NT2/D1 (cell line): Measurements from ENCODE around the gene F13B.

Experiments used
- SUZ12 ChIP-seq: IDR thresholded peaks from 2 replicates; pipeline ENCODE4 v1.6.1; 2011; ENCODE audit not compliant: insufficient read length, insufficient read depth; ENCODE audit errors: extremely low read depth
- YY1 ChIP-seq: IDR thresholded peaks from 2 replicates; pipeline ENCODE4 v1.6.1; 2011; ENCODE audit not compliant: insufficient read length, insufficient read depth
- ZNF274 ChIP-seq: IDR thresholded peaks from 2 replicates; pipeline ENCODE4 v1.6.1; 2011; ENCODE audit warnings: mild to moderate bottlenecking, low read depth, low read length

DNA sequence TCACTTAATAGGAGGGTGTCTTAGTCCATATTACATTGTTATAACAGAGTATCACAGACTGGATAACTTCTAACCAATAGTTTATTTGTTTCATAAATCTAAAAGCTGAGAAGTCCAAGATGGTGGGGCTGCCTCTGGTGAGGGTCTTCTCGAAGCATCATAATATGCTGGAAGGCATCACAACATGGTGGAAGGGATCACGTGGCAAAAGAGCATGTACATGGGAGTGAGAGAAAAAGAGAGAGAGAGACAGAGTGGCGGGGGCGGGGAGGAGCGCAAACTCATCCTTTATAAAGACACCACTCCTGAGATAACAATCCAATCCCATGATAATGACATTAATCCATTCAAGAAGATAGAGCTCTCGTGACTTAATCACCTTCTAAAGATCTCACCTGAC, 58.2 kb downstream of the F13B start:
- TF ChIP-seq YY1, result no peak
- no peak for TF ChIP-seq ZNF274
- TF ChIP-seq SUZ12, result no peak
